ENCODE results near the gene RGS6.

The RGS6 gene

GRCh38 chr14:72554401-72554800, 622.2 kb downstream of the RGS6 start:
- Histone ChIP-seq H3K36me3 (ENCODE audit: control insufficient read depth, insufficient read depth, low read length) (no peaks in the 10 kb centered on the region), H3K4me3 (replicated peaks; ENCODE audit: low read depth, low read length) (no peak overlapping the region), H3K27me3 (replicated peaks; ENCODE audit: control insufficient read depth, insufficient read depth, low read length) (no peaks in the 10 kb centered on the region)
- TF ChIP-seq CTCF (IDR thresholded peaks at IDR 0.05; ENCODE audit: insufficient read depth, low read length, poor library complexity, severe bottlenecking), result no peak
- DNase-seq (ENCODE audit: extremely low read depth, insufficient read length), result no peak

DNA sequence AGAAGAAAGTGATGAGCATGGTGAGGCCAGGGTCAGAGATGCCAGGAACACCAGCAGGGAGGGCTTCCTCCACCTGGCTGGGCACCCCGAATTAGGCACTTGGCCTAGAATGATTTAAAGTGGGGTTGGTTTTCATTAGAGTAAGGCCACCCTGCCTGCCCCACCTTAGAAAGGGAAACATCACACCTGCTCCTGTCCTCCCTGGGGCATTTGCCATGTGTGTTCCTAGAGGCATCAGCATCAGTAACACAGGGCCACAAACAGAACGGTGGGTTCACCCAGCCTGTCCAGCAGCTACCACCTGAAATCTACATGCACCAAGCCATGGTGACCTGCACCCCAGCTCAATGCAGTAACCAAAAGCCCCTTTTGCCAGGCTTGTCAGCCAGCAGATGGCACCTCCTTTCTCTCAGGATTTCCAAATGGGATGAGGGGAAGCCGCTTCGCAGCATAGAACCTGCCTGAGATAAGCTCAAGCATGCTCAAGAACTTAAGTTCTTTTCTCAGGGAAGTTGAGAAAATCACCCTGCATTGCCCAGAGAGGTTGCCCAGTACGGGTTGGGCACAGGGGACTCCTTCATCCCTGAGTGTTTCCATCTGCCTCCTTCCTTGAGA, 622.9 kb downstream of the RGS6 start:
- H3K4me3 ChIP-seq (replicated peaks; ENCODE audit: low read depth, low read length), result no peak overlapping the region
- no peaks in the 10 kb centered on the region for H3K36me3 ChIP-seq (ENCODE audit: control insufficient read depth, insufficient read depth, low read length)
- no peaks in the 10 kb centered on the region for H3K27me3 ChIP-seq (replicated peaks; ENCODE audit: control insufficient read depth, insufficient read depth, low read length)
- DNase-seq (ENCODE audit: extremely low read depth, insufficient read length), result no peak
- TF ChIP-seq CTCF (IDR thresholded peaks at IDR 0.05; ENCODE audit: insufficient read depth, low read length, poor library complexity, severe bottlenecking), result no peak

GRCh38 chr14:72555609-72556000, 623.4 kb downstream of the RGS6 start:
- H3K27me3 ChIP-seq (replicated peaks; ENCODE audit: control insufficient read depth, insufficient read depth, low read length), result no peaks in the 10 kb centered on the region
- H3K36me3 ChIP-seq (ENCODE audit: control insufficient read depth, insufficient read depth, low read length), result no peaks in the 10 kb centered on the region
- H3K4me3 ChIP-seq (replicated peaks; ENCODE audit: low read depth, low read length), result no peak overlapping the region
- DNase-seq (ENCODE audit: extremely low read depth, insufficient read length), result no peak
- no peak for TF ChIP-seq CTCF (IDR thresholded peaks at IDR 0.05; ENCODE audit: insufficient read depth, low read length, poor library complexity, severe bottlenecking)

GRCh38 chr14:72557671-72558070, 625.4 kb downstream of the RGS6 start:
- no peak for DNase-seq (ENCODE audit: extremely low read depth, insufficient read length)
- no peak overlapping the region for H3K4me3 ChIP-seq (replicated peaks; ENCODE audit: low read depth, low read length)
- TF ChIP-seq CTCF (IDR thresholded peaks at IDR 0.05; ENCODE audit: insufficient read depth, low read length, poor library complexity, severe bottlenecking), result no peak
- H3K36me3 ChIP-seq (ENCODE audit: control insufficient read depth, insufficient read depth, low read length), result no peaks in the 10 kb centered on the region
- no peaks in the 10 kb centered on the region for H3K27me3 ChIP-seq (replicated peaks; ENCODE audit: control insufficient read depth, insufficient read depth, low read length)

GRCh38 chr14:72558721-72559120, 626.5 kb downstream of the RGS6 start:
- no peaks in the 10 kb centered on the region for H3K36me3 ChIP-seq (ENCODE audit: control insufficient read depth, insufficient read depth, low read length)
- no peak for TF ChIP-seq CTCF (IDR thresholded peaks at IDR 0.05; ENCODE audit: insufficient read depth, low read length, poor library complexity, severe bottlenecking)
- H3K27me3 ChIP-seq (replicated peaks; ENCODE audit: control insufficient read depth, insufficient read depth, low read length), result no peaks in the 10 kb centered on the region
- no peak for DNase-seq (ENCODE audit: extremely low read depth, insufficient read length)
- no peak overlapping the region for H3K4me3 ChIP-seq (replicated peaks; ENCODE audit: low read depth, low read length)

- no peak overlapping the region for H3K4me3 ChIP-seq (replicated peaks; ENCODE audit: low read depth, low read length)
- no peaks in the 10 kb centered on the region for H3K27me3 ChIP-seq (replicated peaks; ENCODE audit: control insufficient read depth, insufficient read depth, low read length)
- no peak for TF ChIP-seq CTCF (IDR thresholded peaks at IDR 0.05; ENCODE audit: insufficient read depth, low read length, poor library complexity, severe bottlenecking)
- no peak for DNase-seq (ENCODE audit: extremely low read depth, insufficient read length)
- no peaks in the 10 kb centered on the region for H3K36me3 ChIP-seq (ENCODE audit: control insufficient read depth, insufficient read depth, low read length)
These were observed 627.0 kb downstream of the RGS6 start for GRCh38 chr14:72559202-72559601.
